WTC11 (cell line): Measurements from ENCODE around the gene MYOM3. TPM values are rescaled to one million over a fixed set of nuclear protein-coding genes. Genes with fewer than 3 reads are reported as not detected.

Experiments
- ATAC-seq: fragments of 200-7000 bp; cut with Tn5 transposase; 2 replicates; pipeline ENCODE4 v1.10.0; 2021; ENCODE audit warnings: mild to moderate bottlenecking, moderate library complexity
- CTCF ChIA-PET: fragments of 300-600 bp; sonication (Branson Sonifier 250); formaldehyde crosslinking; loops from one replicate; lab custom pipeline; 2021; ENCODE audit warnings: antibody characterized with exemption; lab: Charles Lee
- POLR2A ChIA-PET: fragments of 350-600 bp; sonication (Branson Sonifier 250); formaldehyde crosslinking; loops from one replicate; lab custom pipeline; 2021; ENCODE audit warnings: antibody characterized with exemption; lab: Charles Lee
- DNase-seq: peaks from one replicate; pipeline ENCODE4 v3.0.0; 2021; ENCODE audit warnings: low spot score
- H3K27ac Mint-ChIP-seq: 2 replicates; pipeline ENCODE4 v1.8.0; 2021; ENCODE audit warnings: mixed read lengths
- H3K27me3 Mint-ChIP-seq: 2 replicates; pipeline ENCODE4 v1.8.0; 2021; ENCODE audit warnings: low read depth, mild to moderate bottlenecking, moderate library complexity, mixed read lengths
- H3K36me3 Mint-ChIP-seq: 2 replicates; pipeline ENCODE4 v1.8.0; 2021; ENCODE audit warnings: mixed read lengths
- H3K4me1 Mint-ChIP-seq: 2 replicates; pipeline ENCODE4 v1.8.0; 2022; ENCODE audit warnings: mixed read lengths
- H3K4me3 Mint-ChIP-seq: 2 replicates; pipeline ENCODE4 v1.8.0; 2021; ENCODE audit warnings: mild to moderate bottlenecking, moderate library complexity, mixed read lengths
- H3K9me3 Mint-ChIP-seq: 2 replicates; pipeline ENCODE4 v1.8.0; 2021; ENCODE audit warnings: mixed read lengths
- AFF4 ChIP-seq: sonication (generic); formaldehyde crosslinking; IDR thresholded peaks from 2 replicates; pipeline ENCODE4 v1.8.1; 2023; ENCODE audit warnings: mild to moderate bottlenecking, missing genetic modification reagents, borderline replicate concordance
- ATF1 ChIP-seq: sonication (generic); formaldehyde crosslinking; IDR thresholded peaks from 2 replicates; pipeline ENCODE4 v1.8.1; 2023; ENCODE audit warnings: mild to moderate bottlenecking, moderate library complexity, missing genetic modification reagents
- ATF6 ChIP-seq: sonication (generic); formaldehyde crosslinking; IDR thresholded peaks from 2 replicates; pipeline ENCODE4 v1.8.1; 2023; ENCODE audit warnings: mild to moderate bottlenecking, missing genetic modification reagents
- ERG ChIP-seq: fragments of 250-450 bp; sonication (Bioruptor Pico); IDR thresholded peaks from 2 replicates; pipeline ENCODE4 v1.8.0; 2021; ENCODE audit warnings: mild to moderate bottlenecking
- ETV6 ChIP-seq: sonication (generic); formaldehyde crosslinking; IDR thresholded peaks from 2 replicates; pipeline ENCODE4 v1.8.1; 2022; ENCODE audit warnings: mild to moderate bottlenecking, missing genetic modification reagents
- FOXP1 ChIP-seq: sonication (generic); formaldehyde crosslinking; IDR thresholded peaks from 2 replicates; pipeline ENCODE4 v1.8.0; 2022; ENCODE audit warnings: missing genetic modification reagents, mild to moderate bottlenecking, moderate library complexity, borderline replicate concordance
- JAZF1 ChIP-seq: fragments of 250-450 bp; sonication (Bioruptor Pico); IDR thresholded peaks from 2 replicates; pipeline ENCODE4 v1.9.0; 2021; ENCODE audit warnings: moderate library complexity, mild to moderate bottlenecking, inconsistent platforms
- KAT7 ChIP-seq: sonication (generic); formaldehyde crosslinking; IDR thresholded peaks from 2 replicates; pipeline ENCODE4 v1.8.1; 2023; ENCODE audit warnings: missing genetic modification reagents, mild to moderate bottlenecking, borderline replicate concordance
- NR3C1 ChIP-seq: sonication (generic); formaldehyde crosslinking; conservative IDR thresholded peaks from 2 replicates; pipeline ENCODE4 v1.8.1; 2023; ENCODE audit warnings: low read depth, mild to moderate bottlenecking, missing genetic modification reagents
- SMAD3 ChIP-seq: sonication (generic); formaldehyde crosslinking; IDR thresholded peaks from 2 replicates; pipeline ENCODE4 v1.8.0; 2022; ENCODE audit warnings: missing genetic modification reagents, mild to moderate bottlenecking, borderline replicate concordance
- SMAD4 ChIP-seq: sonication (generic); formaldehyde crosslinking; IDR thresholded peaks from 2 replicates; pipeline ENCODE4 v1.8.0; 2022; ENCODE audit warnings: mild to moderate bottlenecking, missing genetic modification reagents
- STAT6 ChIP-seq: sonication (generic); formaldehyde crosslinking; conservative IDR thresholded peaks from 2 replicates; pipeline ENCODE4 v1.8.1; 2023; ENCODE audit warnings: mild to moderate bottlenecking, low read depth, missing genetic modification reagents, moderate library complexity
- TEAD4 ChIP-seq: sonication (generic); formaldehyde crosslinking; IDR thresholded peaks from 2 replicates; pipeline ENCODE4 v1.8.0; 2022; ENCODE audit warnings: mild to moderate bottlenecking, missing genetic modification reagents
- TP53 ChIP-seq: sonication (generic); formaldehyde crosslinking; IDR thresholded peaks from 2 replicates; pipeline ENCODE4 v1.8.1; 2023; ENCODE audit warnings: mild to moderate bottlenecking, missing genetic modification reagents
- ZNF138 ChIP-seq: sonication (generic); formaldehyde crosslinking; conservative IDR thresholded peaks from 2 replicates; pipeline ENCODE4 v1.8.1; 2022; ENCODE audit warnings: mild to moderate bottlenecking, moderate library complexity, missing genetic modification reagents
- ZNF317 ChIP-seq: sonication (generic); formaldehyde crosslinking; IDR thresholded peaks from 2 replicates; pipeline ENCODE4 v1.8.1; 2023; ENCODE audit warnings: low read depth, mild to moderate bottlenecking, moderate library complexity, missing genetic modification reagents, borderline replicate concordance
- ZNF396 ChIP-seq: fragments of 250-450 bp; sonication (Bioruptor Pico); IDR thresholded peaks from 2 replicates; pipeline ENCODE4 v1.8.0; 2021; ENCODE audit warnings: mild to moderate bottlenecking, moderate library complexity, borderline replicate concordance
- total RNA-seq: library from RNA; stranded (reverse); gene quantifications from 3 replicates; pipeline ENCODE4 v1.2.3, GENCODE V29; 2021
- TF ChIP-seq, protein P1 (sequence below): sonication (generic); formaldehyde crosslinking; IDR thresholded peaks from 2 replicates; pipeline ENCODE4 v1.8.1; 2022; ENCODE audit warnings: mild to moderate bottlenecking, missing genetic modification reagents, moderate library complexity, borderline replicate concordance
- TF ChIP-seq, protein P2 (sequence below): sonication (generic); formaldehyde crosslinking; IDR thresholded peaks from 2 replicates; pipeline ENCODE4 v1.8.1; 2022; ENCODE audit warnings: mild to moderate bottlenecking, moderate library complexity, missing genetic modification reagents
- TF ChIP-seq, protein P3 (sequence below): sonication (generic); formaldehyde crosslinking; IDR thresholded peaks from 2 replicates; pipeline ENCODE4 v1.8.1; 2022; ENCODE audit warnings: low read depth, missing genetic modification reagents, borderline replicate concordance

The MYOM3 gene
- total RNA-seq, 1 experiment from 2014 or later: 0.13 TPM

- TF ChIP-seq AFF4 (CRISPR knock-in tag): no peak
- TF ChIP-seq SMAD3: no peak
- TF ChIP-seq KAT7 (CRISPR knock-in tag): no peak
- no peak for TF ChIP-seq NR3C1
- TF ChIP-seq ERG (CRISPR knock-in tag): no peak
Measured at GRCh38 chr1:24124980-24125379, 13.0 kb upstream of the MYOM3 start (continued).

- H3K36me3 Mint-ChIP-seq: no peaks in the 10 kb centered on the region
- H3K27me3 Mint-ChIP-seq: no peaks in the 10 kb centered on the region
- no peak overlapping the region for H3K4me3 Mint-ChIP-seq
- CTCF ChIA-PET: interaction anchor here (1.9 kb wide), 1 partner anchor 27 kb away, joined by 4 read pairs; no protein-coding TSS in a partner anchor
- H3K27ac Mint-ChIP-seq: no peak overlapping the region
- TF ChIP-seq TP53: no peak
- no peak for TF ChIP-seq FOXP1 (CRISPR knock-in tag)
- no peak for TF ChIP-seq ATF6
- no peak for DNase-seq
- no peak for ATAC-seq
- no peaks in the 10 kb centered on the region for H3K9me3 Mint-ChIP-seq
- H3K4me1 Mint-ChIP-seq: peaks cover 7% of the 10 kb centered on the region
- POLR2A ChIA-PET: no interaction called here
Measured at GRCh38 chr1:24123611-24124010, 11.7 kb upstream of the MYOM3 start.

DNA sequence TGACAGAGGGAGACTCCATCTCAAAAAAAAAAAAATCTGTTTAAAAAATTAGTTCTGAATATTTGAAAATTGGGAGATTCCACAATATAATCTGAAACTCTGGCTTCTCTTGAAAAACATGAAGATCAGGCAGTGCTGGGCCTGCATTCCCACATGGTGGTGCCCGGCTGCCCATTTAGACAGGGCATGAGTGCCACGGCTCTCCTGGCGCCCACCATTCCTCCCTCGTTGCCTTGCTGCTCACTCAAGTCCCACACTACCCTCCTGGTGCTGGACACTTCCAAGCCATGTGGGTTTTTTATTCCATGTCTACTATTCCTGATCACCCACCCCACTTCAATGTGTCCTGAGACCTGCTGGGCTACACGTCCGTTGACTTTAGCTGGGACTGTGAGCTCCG is 10.8 kb upstream of the MYOM3 start:
- H3K4me1 Mint-ChIP-seq: peaks cover 5% of the 10 kb centered on the region
- POLR2A ChIA-PET: no interaction called here
- ATAC-seq (no peak), DNase-seq (no peak)
- no peak overlapping the region for H3K4me3 Mint-ChIP-seq
- H3K27ac Mint-ChIP-seq: no peak overlapping the region; the same call in 1 of the 2 replicates
- CTCF ChIA-PET: no interaction called here
- H3K9me3 Mint-ChIP-seq: no peaks in the 10 kb centered on the region
- no peaks in the 10 kb centered on the region for H3K36me3 Mint-ChIP-seq
- H3K27me3 Mint-ChIP-seq: no peaks in the 10 kb centered on the region
- TF ChIP-seq TEAD4 (no peak), SMAD4 (CRISPR knock-in tag) (no peak), ZNF317 (CRISPR knock-in tag) (no peak), JAZF1 (CRISPR knock-in tag) (no peak), ZNF396 (no peak), ETV6 (CRISPR knock-in tag) (no peak), ZNF138 (CRISPR knock-in tag) (no peak), ATF1 (CRISPR knock-in tag) (no peak), FOXP1 (CRISPR knock-in tag) (no peak), STAT6 (no peak)
- TF ChIP-seq, protein P1, sequence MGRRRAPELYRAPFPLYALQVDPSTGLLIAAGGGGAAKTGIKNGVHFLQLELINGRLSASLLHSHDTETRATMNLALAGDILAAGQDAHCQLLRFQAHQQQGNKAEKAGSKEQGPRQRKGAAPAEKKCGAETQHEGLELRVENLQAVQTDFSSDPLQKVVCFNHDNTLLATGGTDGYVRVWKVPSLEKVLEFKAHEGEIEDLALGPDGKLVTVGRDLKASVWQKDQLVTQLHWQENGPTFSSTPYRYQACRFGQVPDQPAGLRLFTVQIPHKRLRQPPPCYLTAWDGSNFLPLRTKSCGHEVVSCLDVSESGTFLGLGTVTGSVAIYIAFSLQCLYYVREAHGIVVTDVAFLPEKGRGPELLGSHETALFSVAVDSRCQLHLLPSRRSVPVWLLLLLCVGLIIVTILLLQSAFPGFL: no peak
- TF ChIP-seq, protein P2, sequence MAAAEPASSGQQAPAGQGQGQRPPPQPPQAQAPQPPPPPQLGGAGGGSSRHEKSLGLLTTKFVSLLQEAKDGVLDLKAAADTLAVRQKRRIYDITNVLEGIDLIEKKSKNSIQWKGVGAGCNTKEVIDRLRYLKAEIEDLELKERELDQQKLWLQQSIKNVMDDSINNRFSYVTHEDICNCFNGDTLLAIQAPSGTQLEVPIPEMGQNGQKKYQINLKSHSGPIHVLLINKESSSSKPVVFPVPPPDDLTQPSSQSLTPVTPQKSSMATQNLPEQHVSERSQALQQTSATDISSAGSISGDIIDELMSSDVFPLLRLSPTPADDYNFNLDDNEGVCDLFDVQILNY: no peak
- TF ChIP-seq, protein P3, sequence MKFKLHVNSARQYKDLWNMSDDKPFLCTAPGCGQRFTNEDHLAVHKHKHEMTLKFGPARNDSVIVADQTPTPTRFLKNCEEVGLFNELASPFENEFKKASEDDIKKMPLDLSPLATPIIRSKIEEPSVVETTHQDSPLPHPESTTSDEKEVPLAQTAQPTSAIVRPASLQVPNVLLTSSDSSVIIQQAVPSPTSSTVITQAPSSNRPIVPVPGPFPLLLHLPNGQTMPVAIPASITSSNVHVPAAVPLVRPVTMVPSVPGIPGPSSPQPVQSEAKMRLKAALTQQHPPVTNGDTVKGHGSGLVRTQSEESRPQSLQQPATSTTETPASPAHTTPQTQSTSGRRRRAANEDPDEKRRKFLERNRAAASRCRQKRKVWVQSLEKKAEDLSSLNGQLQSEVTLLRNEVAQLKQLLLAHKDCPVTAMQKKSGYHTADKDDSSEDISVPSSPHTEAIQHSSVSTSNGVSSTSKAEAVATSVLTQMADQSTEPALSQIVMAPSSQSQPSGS (CRISPR knock-in tag): no peak
